DOHH2 (cell line): ENCODE results near the gene TPSAB1.
"Not testable (repeated sequence)": the region's sequence is repeated elsewhere in the genome, so short reads cannot be mapped to it uniquely, and the experiment has no call there.

Source experiments
- H3F3A ChIP-seq: fragments of 200-600 bp; sonication (generic), shearing (Covaris generic); 2 replicates; pipeline ENCODE4 v1.6.0; 2016; ENCODE audit warnings: antibody characterized with exemption, mild to moderate bottlenecking; ENCODE audit not compliant: control insufficient read depth, insufficient read depth
- H3K27ac ChIP-seq: fragments of 200-600 bp; sonication (generic); 2 replicates; pipeline ENCODE4 v1.5.1; 2014; ENCODE audit warnings: low read depth, mild to moderate bottlenecking, low read length, moderate library complexity
- H3K27me3 ChIP-seq: fragments of 200-600 bp; sonication (generic); 2 replicates; pipeline ENCODE4 v1.6.1; 2014; ENCODE audit warnings: mild to moderate bottlenecking, low read length, mixed read lengths; ENCODE audit not compliant: control insufficient read depth
- H3K36me3 ChIP-seq: fragments of 200-600 bp; sonication (generic); 2 replicates; pipeline ENCODE4 v1.6.1; 2014; ENCODE audit warnings: mild to moderate bottlenecking, low read length, moderate library complexity, mixed read lengths; ENCODE audit not compliant: control insufficient read depth
- H3K4me1 ChIP-seq: fragments of 200-600 bp; sonication (generic); 2 replicates; pipeline ENCODE4 v1.6.1; 2014; ENCODE audit warnings: mild to moderate bottlenecking, low read length, mixed read lengths; ENCODE audit not compliant: control insufficient read depth
- H3K4me2 ChIP-seq: fragments of 200-600 bp; sonication (generic); 2 replicates; pipeline ENCODE4 v1.6.0; 2014; ENCODE audit warnings: mild to moderate bottlenecking, low read length, moderate library complexity
- H3K4me3 ChIP-seq: fragments of 200-600 bp; sonication (generic); 2 replicates; pipeline ENCODE4 v1.5.1; 2014; ENCODE audit warnings: mild to moderate bottlenecking, low read length, mixed read lengths
- H3K79me2 ChIP-seq: fragments of 200-600 bp; sonication (generic); 2 replicates; pipeline ENCODE4 v1.6.1; 2014; ENCODE audit warnings: mild to moderate bottlenecking, low read length, mixed read lengths; ENCODE audit not compliant: control insufficient read depth
- H3K9me2 ChIP-seq: fragments of 200-600 bp; sonication (generic); replicated peaks from 2 replicates; pipeline ENCODE4 v1.6.1; 2014; ENCODE audit warnings: mild to moderate bottlenecking, low read length, mixed read lengths; ENCODE audit not compliant: control insufficient read depth
- H3K9me3 ChIP-seq: fragments of 200-600 bp; sonication (generic); 2 replicates; pipeline ENCODE4 v1.6.1; 2014; ENCODE audit warnings: antibody characterized with exemption, low read length, mixed read lengths; ENCODE audit not compliant: control insufficient read depth, insufficient read depth
- H4K20me1 ChIP-seq: fragments of 200-600 bp; sonication (generic); 2 replicates; pipeline ENCODE4 v1.6.0; 2014; ENCODE audit warnings: low read depth, mild to moderate bottlenecking, antibody characterized with exemption, low read length, moderate library complexity; ENCODE audit not compliant: control insufficient read depth, insufficient read depth
- CTCF ChIP-seq: fragments of 200-600 bp; sonication (generic); IDR thresholded peaks from one replicate; pipeline ENCODE4 v1.5.1; 2014; ENCODE audit warnings: antibody characterized with exemption, mild to moderate bottlenecking, low read depth, low read length; ENCODE audit not compliant: poor library complexity, severe bottlenecking
- EZH2phosphoT487 ChIP-seq: fragments of 200-600 bp; sonication (generic); IDR thresholded peaks from 2 replicates; pipeline ENCODE4 v1.6.1; 2017; ENCODE audit warnings: borderline replicate concordance, mild to moderate bottlenecking, antibody characterized with exemption, low read length, moderate library complexity, mixed read lengths

The TPSAB1 gene

GRCh38 chr16:1223355-1224214, 16.9 kb upstream of the TPSAB1 start:
- Histone ChIP-seq H3K79me2 (no peaks in the 10 kb centered on the region), H3K4me2 (no peak overlapping the region), H3K4me3 (no peak overlapping the region), H3K4me1 (no peaks in the 10 kb centered on the region), H3K36me3 (no peaks in the 10 kb centered on the region), H3K9me3 (no peaks in the 10 kb centered on the region), H3F3A (no peaks in the 10 kb centered on the region), H3K27ac (no peak overlapping the region), H3K9me2 (no peaks in the 10 kb centered on the region), H4K20me1 (no peaks in the 10 kb centered on the region), H3K27me3 (no peaks in the 10 kb centered on the region)
- TF ChIP-seq CTCF = no peak
- no peak for TF ChIP-seq EZH2phosphoT487

- Histone ChIP-seq H4K20me1 (no peaks in the 10 kb centered on the region), H3K27ac (no peak overlapping the region), H3K4me1 (no peaks in the 10 kb centered on the region), H3K36me3 (no peaks in the 10 kb centered on the region), H3K79me2 (no peaks in the 10 kb centered on the region), H3K27me3 (no peaks in the 10 kb centered on the region), H3K9me3 (no peaks in the 10 kb centered on the region), H3K4me2 (no peak overlapping the region), H3F3A (no peaks in the 10 kb centered on the region), H3K9me2 (no peaks in the 10 kb centered on the region), H3K4me3 (no peak overlapping the region)
- TF ChIP-seq CTCF (no peak), EZH2phosphoT487 (no peak)
These were observed 15.9 kb upstream of the TPSAB1 start for GRCh38 chr16:1224558-1224957.

- H3K4me3 ChIP-seq = no peak within 1 kb of the TSS
- no peaks in the 10 kb centered on the region for H3F3A ChIP-seq
- no peak for TF ChIP-seq CTCF
- TF ChIP-seq EZH2phosphoT487 = no peak
- no peak within 1 kb of the TSS for H3K27ac ChIP-seq
- H3K9me2 ChIP-seq = no peaks in the 10 kb centered on the region
- no peaks in the 10 kb centered on the region for H3K27me3 ChIP-seq
- no peaks in the 10 kb centered on the region for H4K20me1 ChIP-seq
- H3K9me3 ChIP-seq = no peaks in the 10 kb centered on the region
- no peaks in the 10 kb centered on the region for H3K36me3 ChIP-seq
- H3K4me1 ChIP-seq = no peaks in the 10 kb centered on the region
- no peaks in the 10 kb centered on the region for H3K79me2 ChIP-seq
- H3K4me2 ChIP-seq = no peak within 1 kb of the TSS
These were observed 15.5 kb upstream of the TPSAB1 start, which contains the start of gene TPSG1 for GRCh38 chr16:1225051-1225451. Gene TPSG1, minus strand, starts transcription at chr16:1225268. Its CDS starts 16 bp downstream, at chr16:1225252.

GRCh38 chr16:1225728-1226311, 14.7 kb upstream of the TPSAB1 start:
- H3K27ac ChIP-seq, H3F3A ChIP-seq, H3K36me3 ChIP-seq, H3K4me1 ChIP-seq, H3K4me2 ChIP-seq, H3K9me2 ChIP-seq, H3K27me3 ChIP-seq, H3K79me2 ChIP-seq, H4K20me1 ChIP-seq, H3K4me3 ChIP-seq, H3K9me3 ChIP-seq: not testable (repeated sequence)

GRCh38 chr16:1226692-1227091, 13.8 kb upstream of the TPSAB1 start:
- H3K79me2 ChIP-seq, H3K4me3 ChIP-seq, H3K4me1 ChIP-seq, H3K4me2 ChIP-seq, H3K9me3 ChIP-seq, H3K9me2 ChIP-seq, H3F3A ChIP-seq, H3K27me3 ChIP-seq, H4K20me1 ChIP-seq, H3K36me3 ChIP-seq, H3K27ac ChIP-seq: not testable (repeated sequence)
